ENCODE measurements around the gene KIRREL3.

DNA sequence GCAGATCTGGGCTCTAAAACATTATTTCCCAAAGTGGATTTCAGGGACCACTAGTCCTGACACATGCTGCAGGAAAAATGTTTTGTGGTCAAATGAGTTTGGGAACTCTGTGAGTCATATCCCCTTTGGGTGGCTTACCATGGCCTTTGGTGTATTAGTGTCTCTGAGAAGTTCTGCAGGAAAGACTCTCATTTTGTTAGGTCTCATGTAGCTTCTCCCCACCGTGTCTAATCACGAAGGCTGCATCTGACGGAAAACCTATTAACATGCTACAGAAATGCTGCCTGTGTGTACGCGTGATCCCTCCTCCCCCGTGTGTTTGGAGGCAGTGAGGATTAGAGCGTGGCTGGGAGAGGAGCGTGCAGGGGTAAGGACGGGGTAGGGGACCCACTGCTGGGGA is 453.4 kb downstream of the KIRREL3 start:
- TF ChIP-seq YY1 (IDR thresholded peaks at IDR 0.05; ENCODE audit: insufficient read depth, insufficient read length): no peak
- TF ChIP-seq ZNF274 (IDR thresholded peaks at IDR 0.05; ENCODE audit: low read depth, low read length): no peak

Measured in NT2/D1 (cell line).